HG03457 (cell line): ENCODE data around the gene C8G.

Experiments used
- ATAC-seq: cut with Tn5 transposase; IDR thresholded peaks from one replicate; pipeline ENCODE4 v1.9.1; 2021; ENCODE audit warnings: moderate number of reproducible peaks; ENCODE audit not compliant: unreplicated experiment

Gene C8G

DNA sequence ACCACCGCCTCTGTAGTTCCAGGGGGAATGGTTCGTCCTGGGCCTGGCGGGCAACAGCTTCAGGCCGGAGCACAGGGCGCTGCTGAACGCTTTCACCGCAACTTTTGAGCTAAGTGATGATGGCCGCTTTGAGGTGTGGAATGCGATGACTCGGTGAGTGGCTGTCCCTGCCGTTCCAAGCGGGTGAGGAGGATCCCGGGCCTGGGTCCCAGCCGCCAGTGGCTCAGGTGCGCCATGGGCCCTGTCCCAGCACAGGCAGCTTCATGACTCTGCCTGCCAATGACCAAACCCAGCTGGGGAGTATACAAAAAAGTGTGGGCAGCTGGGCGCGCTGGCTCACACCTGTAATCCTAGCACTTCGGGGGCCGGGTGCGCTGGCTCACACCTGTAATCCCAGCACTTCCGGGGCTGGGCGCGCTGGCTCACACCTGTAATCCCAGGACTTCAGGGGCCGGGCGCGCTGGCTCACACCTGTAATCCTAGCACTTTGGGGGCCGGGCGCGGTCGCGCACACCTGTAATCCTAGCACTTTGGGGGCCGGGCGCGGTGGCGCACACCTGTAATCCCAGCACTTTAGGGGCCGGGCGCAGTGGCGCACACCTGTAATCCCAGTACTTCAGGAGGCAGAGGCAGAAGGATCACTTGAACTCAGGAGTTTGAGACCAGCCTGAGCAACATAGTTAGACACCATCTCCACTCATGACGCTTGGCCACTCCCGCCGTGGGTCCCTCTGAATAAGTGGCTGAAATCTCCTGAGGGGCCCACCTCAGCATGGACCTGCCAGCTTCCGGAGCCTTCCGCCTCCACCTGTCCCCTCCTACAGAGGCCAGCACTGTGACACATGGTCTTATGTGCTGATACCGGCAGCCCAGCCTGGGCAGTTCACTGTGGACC, 8.1 kb downstream of the C8G start:
- ATAC-seq: no peak

- no peak for ATAC-seq
Measured at GRCh38 chr9:136953771-136954269, 8.8 kb downstream of the C8G start.

DNA sequence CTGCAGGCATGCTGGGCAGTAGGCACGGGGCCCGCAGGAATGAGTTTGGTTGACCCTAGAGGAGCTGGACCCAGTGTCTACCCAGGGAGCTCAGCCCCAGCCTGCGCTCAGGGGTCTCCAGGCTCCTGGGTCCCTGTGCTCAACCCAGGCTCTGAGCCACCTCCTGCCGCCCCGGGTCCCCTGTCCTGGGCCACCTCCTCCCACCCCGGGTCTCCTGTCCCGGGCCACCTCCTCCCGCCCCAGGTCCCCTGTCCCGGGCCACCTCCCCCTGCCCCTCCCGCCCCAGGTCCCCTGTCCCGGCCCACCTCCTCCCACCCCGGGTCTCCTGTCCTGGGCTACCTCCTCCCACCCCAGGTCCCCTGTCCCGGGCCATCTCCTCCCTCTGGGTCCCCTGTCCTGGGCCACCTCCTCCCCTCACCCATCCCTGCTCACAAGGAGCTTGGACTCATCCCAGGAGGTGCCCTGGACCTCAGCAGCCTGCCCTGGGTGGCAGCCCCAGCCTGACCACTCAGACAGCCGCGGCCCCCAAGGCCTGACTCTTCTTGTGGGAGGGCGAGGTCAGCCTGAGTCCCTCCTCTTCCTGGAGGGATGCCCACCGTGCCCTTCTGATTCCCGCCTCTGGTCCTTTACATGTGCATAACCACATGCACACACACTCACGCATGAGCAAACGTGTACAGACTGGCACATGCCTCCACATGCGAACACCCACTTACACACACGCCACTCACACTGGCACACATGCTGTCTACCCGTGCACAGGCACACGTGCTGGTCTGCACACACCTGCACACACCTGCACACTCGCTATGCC, 9.4 kb downstream of the C8G start:
- no peak for ATAC-seq

- ATAC-seq: no peak
Measured at GRCh38 chr9:136955202-136955942, 10.3 kb downstream of the C8G start.

DNA sequence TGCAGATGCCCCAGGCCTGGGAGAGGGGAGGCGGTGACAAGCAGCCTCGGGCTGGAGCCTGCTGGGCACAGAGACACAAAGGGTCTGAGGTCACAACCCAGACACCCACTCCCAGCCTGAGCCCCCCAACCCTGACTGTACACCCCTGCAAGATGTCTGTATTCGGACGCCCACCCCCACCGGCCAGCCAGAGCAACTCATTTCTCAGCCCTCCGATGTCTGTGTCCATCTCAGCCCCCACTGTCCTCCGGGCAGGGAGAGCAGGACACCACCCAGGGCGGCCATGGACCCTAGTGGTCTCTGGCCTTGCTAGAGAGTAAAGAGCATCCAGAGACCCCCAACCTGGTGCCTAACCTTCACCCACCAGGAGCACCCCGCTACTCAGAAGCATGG, 10.9 kb downstream of the C8G start:
- ATAC-seq: no peak

DNA sequence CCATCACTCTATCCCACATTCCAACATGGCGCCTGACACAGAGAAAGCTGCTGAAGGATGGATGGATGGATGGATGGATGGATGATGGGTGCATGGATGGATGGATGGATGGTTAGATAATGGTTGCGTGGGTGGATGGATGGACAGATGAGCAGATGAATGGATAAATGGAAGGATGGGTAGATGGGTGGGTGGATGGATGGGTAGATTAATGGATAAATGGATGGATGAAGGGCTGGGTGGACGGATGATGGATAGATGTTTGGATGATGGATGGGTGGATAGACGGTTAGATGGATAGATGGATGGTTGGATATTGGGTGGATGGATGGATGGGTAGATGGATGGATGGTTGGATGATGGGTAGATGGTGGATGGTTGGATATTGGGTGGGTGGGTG, 11.6 kb downstream of the C8G start:
- no peak for ATAC-seq

- ATAC-seq: no peak
Measured at GRCh38 chr9:136957461-136957860, 12.4 kb downstream of the C8G start.

DNA sequence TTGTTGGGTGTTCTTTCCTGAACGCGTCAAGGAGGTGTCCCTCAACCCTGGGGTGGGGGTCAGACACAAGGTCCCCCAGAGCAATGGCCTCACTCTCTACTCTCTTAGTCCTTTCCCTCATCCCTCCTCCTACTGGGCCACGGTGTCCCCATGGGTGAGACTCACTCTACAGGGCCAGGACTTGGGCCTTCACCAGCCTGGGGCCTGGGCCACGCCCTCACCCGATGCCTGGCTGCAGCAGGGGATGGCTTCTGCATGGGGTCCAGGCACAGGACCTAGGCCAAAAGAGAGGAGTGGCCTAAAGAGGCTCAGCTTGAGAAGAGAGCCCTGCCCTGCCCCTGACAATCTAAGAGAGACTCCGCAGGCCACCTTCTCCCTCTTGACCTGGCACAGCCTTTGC, 12.9 kb downstream of the C8G start:
- no peak for ATAC-seq

DNA sequence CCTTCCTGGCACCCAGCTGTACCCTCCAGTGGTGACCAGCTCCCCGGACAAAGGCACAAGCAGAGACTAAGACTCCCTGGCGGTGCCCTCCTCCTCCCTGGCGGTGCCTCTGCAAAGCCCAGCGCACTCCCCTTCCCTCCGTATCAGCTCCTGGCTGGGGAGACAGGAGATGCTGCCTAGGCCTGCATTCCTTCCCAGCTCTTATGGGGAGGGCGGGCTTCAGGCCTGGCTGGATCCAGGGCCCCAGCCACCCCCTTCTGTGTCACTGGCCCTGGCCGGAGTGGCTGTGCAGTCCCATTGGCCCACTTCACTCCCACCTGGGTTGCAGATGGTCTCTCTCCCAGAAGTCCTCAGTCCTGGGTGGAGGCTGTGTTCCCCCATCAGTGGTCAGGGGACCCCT, 13.4 kb downstream of the C8G start:
- no peak for ATAC-seq

DNA sequence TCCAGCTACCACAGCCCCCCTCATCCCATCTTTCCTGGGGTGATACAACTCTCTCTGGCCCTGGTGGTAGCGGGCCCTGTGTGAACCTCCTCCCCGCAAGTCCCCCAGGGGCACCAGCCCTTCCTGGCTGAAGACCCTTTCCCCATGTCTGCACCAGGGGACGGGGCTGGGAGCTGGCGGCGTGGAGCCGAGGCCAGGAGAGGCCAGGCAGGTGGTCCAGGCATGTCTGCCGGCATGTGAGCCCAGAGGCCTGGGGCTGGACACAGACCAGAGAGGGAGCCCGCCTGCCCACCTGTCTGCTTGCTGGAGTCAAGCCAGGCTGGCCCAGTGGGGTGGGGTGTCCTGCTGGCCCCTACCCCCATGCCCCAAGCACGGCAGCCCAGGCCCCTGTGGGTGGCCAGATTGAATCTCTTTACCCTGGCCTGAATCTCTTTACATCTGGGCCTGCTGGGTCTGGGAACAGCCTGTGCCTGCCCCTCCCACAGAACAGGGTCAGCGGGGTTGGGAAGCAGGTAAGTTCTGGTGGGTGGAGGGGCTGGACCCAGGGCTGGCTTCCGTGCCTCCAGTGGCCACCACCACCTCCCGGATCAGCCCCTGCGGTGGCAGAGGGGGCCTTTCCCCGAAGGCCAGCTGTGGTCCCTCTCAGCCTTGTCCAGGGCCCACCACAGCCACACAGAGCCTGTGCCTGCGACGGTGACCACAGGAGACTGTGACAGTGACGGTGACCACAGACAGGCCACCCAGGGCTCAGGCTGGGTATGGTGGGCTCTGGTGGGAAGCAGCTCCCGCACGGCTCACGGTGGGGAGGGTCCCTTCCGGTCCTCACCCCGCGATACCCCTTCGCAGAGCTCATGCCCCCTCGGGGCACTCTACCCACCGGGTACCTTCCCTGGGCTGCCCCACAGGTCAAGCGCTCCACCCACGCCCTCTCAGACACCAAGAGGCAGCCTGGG, 14.1 kb downstream of the C8G start:
- no peak for ATAC-seq

GRCh38 chr9:136960212-136960937, 15.3 kb downstream of the C8G start:
- no peak for ATAC-seq

DNA sequence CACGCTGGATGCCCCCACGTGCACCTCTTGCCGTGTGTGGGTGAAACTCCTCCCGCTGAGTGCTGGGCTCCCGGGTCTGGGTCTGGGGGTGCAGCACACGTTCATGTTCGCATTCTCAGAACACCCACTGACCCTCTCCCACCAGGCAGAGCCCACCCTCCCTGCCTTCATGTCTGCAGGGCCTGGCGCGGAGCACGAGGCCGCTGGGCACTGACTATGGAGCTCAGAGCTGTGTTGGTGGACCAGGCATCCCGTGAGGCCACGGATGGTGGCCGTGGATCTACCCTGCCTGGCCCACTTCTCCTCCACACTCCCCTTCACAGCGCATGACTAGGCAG, 15.9 kb downstream of the C8G start:
- ATAC-seq: no peak

DNA sequence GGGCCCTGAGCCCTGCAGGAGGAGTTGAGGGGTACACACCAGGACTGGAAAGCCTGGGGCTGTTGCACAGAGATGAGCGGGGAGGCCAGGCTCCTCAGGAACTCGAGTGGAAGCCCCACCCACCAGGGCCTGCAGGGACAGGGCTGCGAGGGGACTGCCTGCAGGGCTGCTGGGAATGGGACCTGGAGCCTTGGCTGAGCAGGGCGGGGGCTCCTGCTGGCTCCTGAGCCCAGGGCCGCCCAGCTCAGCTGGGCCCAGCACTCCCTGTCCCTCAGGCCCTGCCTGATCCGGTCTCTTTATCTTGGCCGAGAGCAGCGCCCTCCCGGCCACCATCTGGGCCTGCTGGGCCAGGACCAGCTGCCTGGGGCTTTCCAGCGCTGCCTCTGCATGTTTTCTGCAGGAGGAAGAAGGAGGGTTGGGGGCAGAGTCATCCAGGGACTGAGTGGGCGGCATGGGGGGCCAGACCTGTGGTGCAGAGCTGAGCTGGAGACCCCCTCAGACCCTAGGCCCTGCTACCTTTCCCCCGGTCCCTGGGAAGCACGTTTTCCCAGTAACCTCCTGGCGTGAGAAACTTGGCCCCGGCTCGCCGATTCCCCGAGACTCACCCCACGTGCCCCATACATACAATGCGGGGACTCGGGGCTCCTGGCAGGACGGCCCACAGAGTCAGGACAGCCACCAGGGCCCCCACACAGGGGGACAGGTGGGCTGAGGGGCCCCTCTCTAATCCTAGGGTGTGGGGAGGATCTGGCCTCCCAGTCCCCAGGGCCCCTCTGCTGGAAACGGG, 16.4 kb downstream of the C8G start:
- no peak for ATAC-seq

GRCh38 chr9:136962163-136962562, 17.1 kb downstream of the C8G start:
- no peak for ATAC-seq

DNA sequence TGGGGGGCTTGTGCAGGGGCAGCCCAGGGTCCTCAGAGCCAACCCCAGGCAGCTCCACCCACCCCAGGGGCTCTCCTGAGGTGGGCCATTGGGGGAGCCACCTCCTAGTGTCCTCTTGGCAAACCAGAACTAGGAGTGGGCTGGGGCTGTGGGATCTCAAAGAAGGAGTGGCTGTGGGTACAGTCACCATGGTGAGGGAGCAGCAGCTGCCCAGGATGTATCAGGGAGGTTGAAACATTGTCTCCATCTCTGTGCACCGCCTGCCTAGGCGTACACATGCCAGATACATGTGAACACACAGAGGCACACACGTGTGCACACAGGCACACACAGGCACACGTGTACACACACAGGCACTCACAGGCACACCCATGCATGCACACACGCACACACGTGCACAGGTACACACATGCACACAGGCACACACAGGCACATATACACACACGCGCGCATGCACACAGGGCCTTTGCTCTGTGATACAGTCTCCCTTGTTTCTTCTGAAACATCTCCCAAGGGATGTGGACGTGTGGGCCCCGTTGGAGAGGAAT, 17.7 kb downstream of the C8G start:
- no peak for ATAC-seq

- ATAC-seq: no peak
Measured at GRCh38 chr9:136963341-136963740, 18.3 kb downstream of the C8G start.

DNA sequence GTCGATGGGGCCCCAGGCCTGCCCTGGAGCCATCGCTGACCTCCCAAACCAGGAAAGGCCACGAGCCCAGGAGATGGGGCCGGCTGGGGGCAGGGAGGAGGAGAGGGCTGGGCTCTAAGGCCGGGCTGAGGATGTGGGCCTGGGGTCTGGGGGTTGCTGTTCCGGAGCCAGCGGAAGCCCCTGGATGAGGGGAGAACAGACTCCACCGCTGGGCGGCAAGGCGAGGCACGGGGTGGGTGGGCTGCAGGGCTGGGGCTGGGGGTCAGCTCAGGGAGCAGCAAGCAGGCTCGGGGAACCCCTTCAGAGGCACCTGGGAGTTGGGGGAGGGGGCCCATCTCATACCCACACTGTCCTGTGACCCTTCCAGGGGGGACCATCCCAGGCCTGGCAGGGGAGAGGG, 18.7 kb downstream of the C8G start:
- no peak for ATAC-seq

DNA sequence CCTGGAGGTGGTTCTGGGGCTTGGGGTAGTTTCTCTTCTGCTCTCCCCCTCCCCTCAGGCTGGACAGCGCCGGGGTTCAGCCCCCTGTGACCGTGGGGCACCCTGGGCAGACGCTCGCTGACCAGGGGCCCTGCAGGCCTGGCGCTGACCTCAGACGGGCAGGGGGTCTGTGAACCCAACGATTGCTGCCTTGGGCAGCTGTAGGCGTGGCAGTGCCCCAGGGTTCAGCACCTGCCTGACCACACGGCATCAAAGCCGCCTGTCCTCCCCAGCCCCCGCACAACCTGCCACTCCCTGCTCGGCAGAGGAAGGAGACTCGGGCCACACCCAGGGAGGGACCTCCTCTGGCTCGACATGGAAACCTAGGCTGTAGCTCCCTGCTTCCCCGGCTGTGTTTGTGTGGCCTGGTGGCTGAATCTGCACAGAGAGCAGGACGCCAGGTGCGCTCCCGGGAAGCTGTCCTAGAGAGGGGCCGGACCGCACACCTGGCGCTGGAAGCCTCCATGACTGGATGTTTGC, 19.2 kb downstream of the C8G start:
- no peak for ATAC-seq
